Keratinocyte (primary cell): Measurements from ENCODE around the gene ABI3BP. TPM values are rescaled to one million over a fixed set of nuclear protein-coding genes. Genes with fewer than 3 reads are reported as not detected.

ENCODE experiments used
- DNase-seq: peaks from one replicate; pipeline ENCODE4 v3.0.0-alpha.2; 2011; ENCODE audit warnings: low read depth, missing footprints, low spot score
- FAIRE-seq: peaks from 2 replicates; lab custom pipeline; 2011; peaks lifted over from hg19 to GRCh38; lab: Jason Lieb, UNC
- H2AFZ ChIP-seq: 2 replicates; pipeline ENCODE4 v1.6.0; 2012; ENCODE audit warnings: low read length, control low read depth, inconsistent platforms; ENCODE audit not compliant: control insufficient read depth
- H3K27ac ChIP-seq: 2 replicates; pipeline ENCODE4 v1.5.1; 2011; ENCODE audit warnings: low read length; ENCODE audit not compliant: control insufficient read depth, insufficient read depth
- H3K27me3 ChIP-seq: 3 replicates; pipeline ENCODE4 v1.6.0; 2011; ENCODE audit warnings: low read length; ENCODE audit not compliant: control insufficient read depth, insufficient read depth; ENCODE audit errors: extremely low read depth
- H3K36me3 ChIP-seq, 2 experiments: 2 replicates in 1 of 2; 3 replicates in 1 of 2; pipeline ENCODE4 v1.5.1; 2011; ENCODE audit warnings: low read length in 2 of 2, mild to moderate bottlenecking in 1 of 2; ENCODE audit not compliant: control insufficient read depth in 2 of 2, insufficient read depth in 2 of 2; ENCODE audit errors: extremely low read depth in 1 of 2
- H3K4me1 ChIP-seq: 3 replicates; pipeline ENCODE4 v1.5.1; 2011; ENCODE audit warnings: low read length; ENCODE audit not compliant: control insufficient read depth, insufficient read depth; ENCODE audit errors: extremely low read depth
- H3K4me2 ChIP-seq: 3 replicates; pipeline ENCODE4 v1.6.0; 2011; ENCODE audit warnings: low read depth, low read length; ENCODE audit not compliant: control insufficient read depth, insufficient read depth; ENCODE audit errors: extremely low read depth
- H3K4me3 ChIP-seq, 3 experiments: fragments of 200-600 bp in 1 of 3; sonication (generic) in 1 of 3; 2 replicates in 2 of 3; 3 replicates in 1 of 3; pipeline ENCODE4 v1.5.1; 2011 to 2016; ENCODE audit warnings: low read length in 3 of 3, mild to moderate bottlenecking in 3 of 3, control low read depth in 2 of 3, inconsistent platforms in 1 of 3, low read depth in 1 of 3, mixed read lengths in 1 of 3, mixed run types in 1 of 3, moderate library complexity in 1 of 3; ENCODE audit not compliant: control insufficient read depth in 2 of 3, insufficient read depth in 2 of 3; ENCODE audit errors: extremely low read depth in 1 of 3
- H3K79me2 ChIP-seq: 2 replicates; pipeline ENCODE4 v1.6.0; 2012; ENCODE audit warnings: low read length; ENCODE audit not compliant: control insufficient read depth, insufficient read depth
- H3K9ac ChIP-seq: 3 replicates; pipeline ENCODE4 v1.6.0; 2011; ENCODE audit warnings: low read length; ENCODE audit not compliant: control insufficient read depth, insufficient read depth; ENCODE audit errors: extremely low read depth
- H3K9me1 ChIP-seq: 3 replicates; pipeline ENCODE4 v1.6.0; 2011; ENCODE audit warnings: low read length; ENCODE audit not compliant: control insufficient read depth, insufficient read depth; ENCODE audit errors: extremely low read depth
- H3K9me3 ChIP-seq: 2 replicates; pipeline ENCODE4 v1.5.1; 2012; ENCODE audit warnings: low read depth, low read length; ENCODE audit not compliant: control insufficient read depth
- H4K20me1 ChIP-seq: 3 replicates; pipeline ENCODE4 v1.6.0; 2011; ENCODE audit warnings: low read length; ENCODE audit not compliant: control insufficient read depth, insufficient read depth; ENCODE audit errors: extremely low read depth
- EZH2 ChIP-seq: IDR thresholded peaks from one replicate; pipeline ENCODE4 v1.6.1; 2012; ENCODE audit warnings: inconsistent platforms, mild to moderate bottlenecking, low read length, moderate library complexity
- dilution Hi-C: fragments of 300-500 bp; cut with MboI; formaldehyde crosslinking; loops from one replicate; pipeline ENCODE4 v1.7.0; 2020; ENCODE audit warnings: low sequenced_read_pairs; ENCODE audit not compliant: extremely low pct_ligation_motif_present
- polyA plus RNA-seq, 5 experiments: library from polyadenylated mRNA; depleted of rRNA in 3 of 5; stranded (reverse) in 3 of 5; stranded (forward) in 1 of 5; unstranded in 1 of 5; fragments of >200 nt; gene quantifications; 1 replicate in 1 of 5; 2 replicates in 3 of 5; 3 replicates in 1 of 5; pipeline versions ENCODE4 v1.2.1 to v1.2.3, GENCODE V29; 2011 to 2012; ENCODE audit warnings: missing spikeins in 2 of 5, low read depth in 1 of 5, low replicate concordance in 1 of 5
- TF ChIP-seq, protein P1 (sequence below), 3 experiments: IDR thresholded peaks in 1 of 3; conservative IDR thresholded peaks in 1 of 3; optimal IDR thresholded peaks in 1 of 3; 2 replicates in 2 of 3; 3 replicates in 1 of 3; pipeline versions ENCODE3 to v1.5.1; 2011; ENCODE audit warnings: low read length in 3 of 3, mild to moderate bottlenecking in 3 of 3, moderate library complexity in 2 of 3, control low read depth in 1 of 3, inconsistent platforms in 1 of 3; ENCODE audit not compliant: insufficient read depth in 2 of 3; ENCODE audit errors: extremely low read depth in 1 of 3

ABI3BP gene
- polyA plus RNA-seq, 1 donor (not counting 4 experiments of a cell fraction or from before 2014, with no cell fraction given): 0.59 TPM

DNA sequence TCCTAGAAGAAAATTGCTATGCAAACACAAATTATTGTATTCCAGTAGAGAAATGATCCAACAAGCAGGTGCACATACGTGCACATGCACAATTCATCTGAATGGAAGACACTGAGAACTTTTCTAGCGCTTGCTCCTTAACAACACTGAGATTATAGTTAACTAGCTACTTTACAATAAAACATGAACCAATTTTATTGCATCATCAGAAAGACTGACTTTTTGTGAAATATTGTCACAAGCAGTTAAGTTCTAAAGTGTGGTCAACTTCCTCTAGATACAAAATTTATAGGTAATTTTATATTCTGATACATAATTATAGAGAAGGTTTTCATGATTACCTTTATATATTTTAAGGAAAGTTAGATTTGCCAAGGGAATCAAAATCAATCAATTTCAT, 135.4 kb downstream of the ABI3BP start:
- dilution Hi-C loops: no loop called here
- DNase-seq (no peak), FAIRE-seq (no peak)
- Histone ChIP-seq H3K27me3 (no peaks in the 10 kb centered on the region), H3K79me2 (no peaks in the 10 kb centered on the region), H4K20me1 (no peaks in the 10 kb centered on the region), H3K4me3 (no peak overlapping the region), H3K9me3 (no peaks in the 10 kb centered on the region), H3K9ac (no peak overlapping the region), H3K4me2 (no peak overlapping the region), H3K4me1 (no peaks in the 10 kb centered on the region), H3K36me3 (no peaks in the 10 kb centered on the region), H3K27ac (no peak overlapping the region), H3K9me1 (no peaks in the 10 kb centered on the region), H2AFZ (no peak overlapping the region)
- no peak for TF ChIP-seq EZH2

GRCh38 chr3:100856821-100857220, 136.4 kb downstream of the ABI3BP start:
- no peak overlapping the region for H3K9ac ChIP-seq
- no peaks in the 10 kb centered on the region for H3K9me1 ChIP-seq
- no peaks in the 10 kb centered on the region for H3K4me1 ChIP-seq
- DNase-seq: no peak
- no peak overlapping the region for H2AFZ ChIP-seq
- dilution Hi-C loops: no loop called here
- H4K20me1 ChIP-seq: no peaks in the 10 kb centered on the region
- H3K27ac ChIP-seq: no peak overlapping the region
- no peak for TF ChIP-seq EZH2
- no peaks in the 10 kb centered on the region for H3K79me2 ChIP-seq
- no peak for FAIRE-seq
- H3K36me3 ChIP-seq: no peaks in the 10 kb centered on the region
- no peaks in the 10 kb centered on the region for H3K9me3 ChIP-seq
- H3K4me2 ChIP-seq: no peak overlapping the region
- no peak overlapping the region for H3K4me3 ChIP-seq
- no peaks in the 10 kb centered on the region for H3K27me3 ChIP-seq

- no peaks in the 10 kb centered on the region for H3K79me2 ChIP-seq
- H3K4me1 ChIP-seq: no peaks in the 10 kb centered on the region
- no peak overlapping the region for H2AFZ ChIP-seq
- dilution Hi-C loops: no loop called here
- H3K9ac ChIP-seq: no peak overlapping the region
- no peak overlapping the region for H3K27ac ChIP-seq
- H3K4me2 ChIP-seq: no peak overlapping the region
- H3K9me1 ChIP-seq: no peaks in the 10 kb centered on the region
- H3K27me3 ChIP-seq: no peaks in the 10 kb centered on the region
- DNase-seq (no peak), FAIRE-seq (no peak)
- no peaks in the 10 kb centered on the region for H3K9me3 ChIP-seq
- no peaks in the 10 kb centered on the region for H4K20me1 ChIP-seq
- TF ChIP-seq, protein P1, sequence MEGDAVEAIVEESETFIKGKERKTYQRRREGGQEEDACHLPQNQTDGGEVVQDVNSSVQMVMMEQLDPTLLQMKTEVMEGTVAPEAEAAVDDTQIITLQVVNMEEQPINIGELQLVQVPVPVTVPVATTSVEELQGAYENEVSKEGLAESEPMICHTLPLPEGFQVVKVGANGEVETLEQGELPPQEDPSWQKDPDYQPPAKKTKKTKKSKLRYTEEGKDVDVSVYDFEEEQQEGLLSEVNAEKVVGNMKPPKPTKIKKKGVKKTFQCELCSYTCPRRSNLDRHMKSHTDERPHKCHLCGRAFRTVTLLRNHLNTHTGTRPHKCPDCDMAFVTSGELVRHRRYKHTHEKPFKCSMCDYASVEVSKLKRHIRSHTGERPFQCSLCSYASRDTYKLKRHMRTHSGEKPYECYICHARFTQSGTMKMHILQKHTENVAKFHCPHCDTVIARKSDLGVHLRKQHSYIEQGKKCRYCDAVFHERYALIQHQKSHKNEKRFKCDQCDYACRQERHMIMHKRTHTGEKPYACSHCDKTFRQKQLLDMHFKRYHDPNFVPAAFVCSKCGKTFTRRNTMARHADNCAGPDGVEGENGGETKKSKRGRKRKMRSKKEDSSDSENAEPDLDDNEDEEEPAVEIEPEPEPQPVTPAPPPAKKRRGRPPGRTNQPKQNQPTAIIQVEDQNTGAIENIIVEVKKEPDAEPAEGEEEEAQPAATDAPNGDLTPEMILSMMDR (optimal IDR thresholded peaks at IDR 0.05 in 1 of 3, IDR thresholded peaks at IDR 0.05 in 1 of 3, conservative IDR thresholded peaks at IDR 0.05 in 1 of 3; ENCODE audit: extremely low read depth in 1 of 3, insufficient read depth in 2 of 3, low read length in 3 of 3): no peak
- TF ChIP-seq EZH2: no peak
- H3K4me3 ChIP-seq: no peak overlapping the region
- no peaks in the 10 kb centered on the region for H3K36me3 ChIP-seq
These were observed 140.4 kb downstream of the ABI3BP start for GRCh38 chr3:100852840-100853239.
